Measurements from ENCODE around the gene TM6SF1. TPM values are rescaled to one million over a fixed set of nuclear protein-coding genes. Genes with fewer than 3 reads are reported as not detected.

TM6SF1 gene
- total RNA-seq, 1 experiment from 2014 or later: 0.79 TPM

- DNase-seq (ENCODE audit: low spot score) (no peak), ATAC-seq (no peak)
- H3K36me3 Mint-ChIP-seq: no peaks in the 10 kb centered on the region
- no peaks in the 10 kb centered on the region for H3K9me3 Mint-ChIP-seq
- peaks cover 4% of the 10 kb centered on the region; the same call in 1 of the 2 replicates for H3K4me1 Mint-ChIP-seq
- POLR2A ChIA-PET: no interaction called here
- no peaks in the 10 kb centered on the region for H3K27me3 Mint-ChIP-seq (ENCODE audit: low read depth)
- H3K27ac Mint-ChIP-seq: no peak overlapping the region
- TF ChIP-seq IRF2 (CRISPR knock-in tag; IDR thresholded peaks at IDR 0.05; ENCODE audit: borderline replicate concordance, low read depth): no peak
- TF ChIP-seq GABPB1 (CRISPR knock-in tag; IDR thresholded peaks at IDR 0.05): no peak
- TF ChIP-seq TCF7 (CRISPR knock-in tag; IDR thresholded peaks at IDR 0.05; ENCODE audit: low read depth): no peak
- TF ChIP-seq ZSCAN18 (CRISPR knock-in tag; IDR thresholded peaks at IDR 0.05): no peak
- TF ChIP-seq TP53 (CRISPR knock-in tag; IDR thresholded peaks at IDR 0.05): no peak
- no peak for TF ChIP-seq HMGA2 (CRISPR knock-in tag; IDR thresholded peaks at IDR 0.05)
- no peak for TF ChIP-seq STAT6 (CRISPR knock-in tag; conservative IDR thresholded peaks at IDR 0.05; ENCODE audit: low read depth)
- no peak for TF ChIP-seq NR2C2 (CRISPR knock-in tag; IDR thresholded peaks at IDR 0.05)
- TF ChIP-seq MLX (CRISPR knock-in tag; IDR thresholded peaks at IDR 0.05): no peak
- TF ChIP-seq RELA (CRISPR knock-in tag; IDR thresholded peaks at IDR 0.05; ENCODE audit: borderline replicate concordance): no peak
- no peak for TF ChIP-seq GRHL2 (CRISPR knock-in tag; IDR thresholded peaks at IDR 0.05; ENCODE audit: insufficient replicate concordance, severe bottlenecking)
- TF ChIP-seq AFF4 (CRISPR knock-in tag; IDR thresholded peaks at IDR 0.05; ENCODE audit: borderline replicate concordance): no peak
- TF ChIP-seq FOXP4 (CRISPR knock-in tag; IDR thresholded peaks at IDR 0.05): no peak
- TF ChIP-seq ZNF423 (CRISPR knock-in tag; IDR thresholded peaks at IDR 0.05): no peak
- CTCF ChIA-PET: interaction anchor here (0.7 kb wide), 1 partner anchor 17 kb away, joined by 3 read pairs; no protein-coding TSS in a partner anchor
- no peak overlapping the region for H3K4me3 Mint-ChIP-seq
These were observed 16.1 kb downstream of the TM6SF1 start for GRCh38 chr15:83123529-83123928.

GRCh38 chr15:83127547-83128150, 20.2 kb downstream of the TM6SF1 start:
- CTCF ChIA-PET: no interaction called here
- TF ChIP-seq HMGXB4 (CRISPR knock-in tag; IDR thresholded peaks at IDR 0.05): no peak
- TF ChIP-seq SMAD3 (CRISPR knock-in tag; IDR thresholded peaks at IDR 0.05; ENCODE audit: borderline replicate concordance): no peak
- TF ChIP-seq TEAD4 (CRISPR knock-in tag; IDR thresholded peaks at IDR 0.05): no peak
- TF ChIP-seq ZNF396 (CRISPR knock-in tag; IDR thresholded peaks at IDR 0.05; ENCODE audit: borderline replicate concordance): no peak
- no peak for TF ChIP-seq E2F1 (CRISPR knock-in tag; IDR thresholded peaks at IDR 0.05)
- no peak for TF ChIP-seq NR3C1 (CRISPR knock-in tag; conservative IDR thresholded peaks at IDR 0.05; ENCODE audit: low read depth)
- TF ChIP-seq ZBTB21 (CRISPR knock-in tag; IDR thresholded peaks at IDR 0.05; ENCODE audit: borderline replicate concordance): no peak
- no peak for TF ChIP-seq FOXK1 (CRISPR knock-in tag; IDR thresholded peaks at IDR 0.05)

More at GRCh38 chr15:83127547-83128150, 20.2 kb downstream of the TM6SF1 start:
- H3K4me3 Mint-ChIP-seq: no peak overlapping the region
- DNase-seq (ENCODE audit: low spot score) (no peak), ATAC-seq (no peak)
- no peaks in the 10 kb centered on the region for H3K9me3 Mint-ChIP-seq
- no peaks in the 10 kb centered on the region for H3K27me3 Mint-ChIP-seq (ENCODE audit: low read depth)
- H3K27ac Mint-ChIP-seq: no peak overlapping the region
- H3K4me1 Mint-ChIP-seq: no peaks in the 10 kb centered on the region
- no peaks in the 10 kb centered on the region for H3K36me3 Mint-ChIP-seq
- POLR2A ChIA-PET: no interaction called here
